HG03378 (cell line): Measurements from ENCODE around the gene SOX8.
"Not testable (repeated sequence)": the region's sequence is repeated elsewhere in the genome, so short reads cannot be mapped to it uniquely, and the experiment has no call there.

ENCODE experiments used
- ATAC-seq: cut with Tn5 transposase; IDR thresholded peaks from one replicate; pipeline ENCODE4 v1.9.1; 2021; ENCODE audit warnings: mild to moderate bottlenecking, moderate library complexity; ENCODE audit not compliant: unreplicated experiment

SOX8 gene

GRCh38 chr16:953818-954217 lies 27.8 kb upstream of the SOX8 start:
- not testable (repeated sequence) for ATAC-seq

- ATAC-seq, result not testable (repeated sequence)
Observed at GRCh38 chr16:955766-956165, 25.8 kb upstream of the SOX8 start.

GRCh38 chr16:959232-960040 lies 22.1 kb upstream of the SOX8 start:
- ATAC-seq, result no peak

- ATAC-seq, result no peak
Observed at GRCh38 chr16:962366-962765, 19.2 kb upstream of the SOX8 start.

- ATAC-seq, result no peak
Observed at GRCh38 chr16:962901-963814, 18.4 kb upstream of the SOX8 start.

- no peak for ATAC-seq
Observed at GRCh38 chr16:963913-964312, 17.7 kb upstream of the SOX8 start.

- ATAC-seq, result no peak
Observed at GRCh38 chr16:964356-965035, 17.1 kb upstream of the SOX8 start.

GRCh38 chr16:965036-965395 lies 16.6 kb upstream of the SOX8 start:
- ATAC-seq, result no peak

GRCh38 chr16:965487-965886 lies 16.1 kb upstream of the SOX8 start:
- no peak for ATAC-seq

GRCh38 chr16:966035-966434 lies 15.5 kb upstream of the SOX8 start:
- no peak for ATAC-seq

- no peak for ATAC-seq
Observed at GRCh38 chr16:966505-966904, 15.1 kb upstream of the SOX8 start.

- no peak for ATAC-seq
Observed at GRCh38 chr16:967077-967541, 14.5 kb upstream of the SOX8 start.

- no peak for ATAC-seq
Observed at GRCh38 chr16:967546-968295, 13.8 kb upstream of the SOX8 start.

- no peak for ATAC-seq
Observed at GRCh38 chr16:968620-969019, 12.9 kb upstream of the SOX8 start.

- no peak for ATAC-seq
Observed at GRCh38 chr16:969508-970385, 11.8 kb upstream of the SOX8 start.

- no peak for ATAC-seq
Observed at GRCh38 chr16:970386-970765, 11.2 kb upstream of the SOX8 start.

- ATAC-seq, result peak; percentile 50
Observed at GRCh38 chr16:970766-971581, 10.6 kb upstream of the SOX8 start, which contains the start of gene LMF1. Gene LMF1, minus strand, starts transcription at chr16:970984. Its CDS starts 4 bp downstream, at chr16:970980.

- ATAC-seq, result no peak
Observed at GRCh38 chr16:971582-971905, 10.0 kb upstream of the SOX8 start.

GRCh38 chr16:971981-972315 lies 9.6 kb upstream of the SOX8 start:
- no peak for ATAC-seq
